ENCODE results near the gene EPHB1. TPM values are rescaled to one million over a fixed set of nuclear protein-coding genes. Genes with fewer than 3 reads are reported as not detected.

The EPHB1 gene
- total RNA-seq, 1 experiment from 2014 or later, result 2.8 TPM

- H3K4me1 Mint-ChIP-seq, result peaks cover 5% of the 10 kb centered on the region in 2 experiments; a peak in 3 of 4 replicates
- H3K79me1 ChIP-seq (ENCODE audit: insufficient read depth, low read depth, low read length, poor library complexity, severe bottlenecking), result no peaks in the 10 kb centered on the region
Observed at GRCh38 chr3:134857776-134858362, 62.8 kb downstream of the EPHB1 start.

More at GRCh38 chr3:134857776-134858362, 62.8 kb downstream of the EPHB1 start:
- Histone ChIP-seq H4K91ac (ENCODE audit: insufficient read length, low read depth, low read length) (no peak overlapping the region), H4K5ac (ENCODE audit: insufficient read length, low read depth, low read length) (no peak overlapping the region), H4K8ac (replicated peaks; ENCODE audit: insufficient read length, low read depth, low read length) (no peak overlapping the region), H2AFZ (ENCODE audit: low read length) (no peak overlapping the region), H2BK15ac (ENCODE audit: low read depth, low read length) (no peak overlapping the region), H3K4me2 (ENCODE audit: insufficient read depth, insufficient read length, low read length) (no peak overlapping the region), H2BK20ac (ENCODE audit: low read depth, low read length, poor library complexity, severe bottlenecking) (no peak overlapping the region), H2BK12ac (ENCODE audit: insufficient read length, low read depth, low read length) (no peak overlapping the region), H3K56ac (ENCODE audit: insufficient read length, low read depth, low read length) (no peak overlapping the region), H3K18ac (ENCODE audit: insufficient read length, low read depth, low read length) (no peak overlapping the region), H3K27ac (ENCODE audit: insufficient read length, low read depth, low read length) (no peak overlapping the region), H3K4ac (ENCODE audit: low read depth, low read length) (no peak overlapping the region), H3K4me1 (ENCODE audit: insufficient read depth, low read length) (no peaks in the 10 kb centered on the region), H3K23ac (ENCODE audit: insufficient read length, low read depth, low read length) (no peak overlapping the region), H2BK5ac (ENCODE audit: insufficient read length, low read length) (no peak overlapping the region), H2AK5ac (ENCODE audit: insufficient read length, low read length) (no peak overlapping the region), H2BK120ac (ENCODE audit: low read depth, low read length, poor library complexity, severe bottlenecking) (no peak overlapping the region), H4K20me1 (ENCODE audit: control insufficient read depth, insufficient read depth, insufficient read length) (no peaks in the 10 kb centered on the region), H3K79me2 (ENCODE audit: insufficient read depth, low read length) (no peaks in the 10 kb centered on the region), H3K9ac (ENCODE audit: extremely low read depth, insufficient read length, low read length) (no peak overlapping the region), H3T11ph (ENCODE audit: low read length) (no peak overlapping the region), H3K9me3 (ENCODE audit: control insufficient read depth, low read depth, low read length) (no peaks in the 10 kb centered on the region), H3K27me3 (ENCODE audit: insufficient read depth, low read length) (no peaks in the 10 kb centered on the region), H3K14ac (ENCODE audit: insufficient read depth, low read length) (no peak overlapping the region), H3K23me2 (ENCODE audit: insufficient read length, low read depth, low read length, poor library complexity, severe bottlenecking) (no peaks in the 10 kb centered on the region)
- TF ChIP-seq CTCF (conservative IDR thresholded peaks at IDR 0.05), result no peak
- Mint-ChIP-seq H3K9me3 (no peaks in the 10 kb centered on the region), H3K36me3 (ENCODE audit: insufficient read depth in 1 of 3, low read depth in 3 of 3) (no peaks in the 10 kb centered on the region; a peak in 1 of 7 replicates), H3K27ac (no peak overlapping the region), H3K27me3 (ENCODE audit: low read depth) (no peaks in the 10 kb centered on the region; the same call in none of the 2 replicates), H3K4me3 (no peak overlapping the region)
- no peak for DNase-seq

Measured in H9 (cell line).